SK-N-SH treated with all-trans-retinoic acid at 6 μM for 48 hours (cell line): ENCODE results near the gene SLC22A8.

Source experiments
- ATAC-seq: fragments of 200-7000 bp; cut with Tn5 transposase; 3 replicates; pipeline ENCODE4 v1.9.1; 2020; ENCODE audit warnings: mild to moderate bottlenecking, moderate library complexity
- ARNTL ChIP-seq: fragments of 450-650 bp; formaldehyde crosslinking; IDR thresholded peaks from 2 replicates; pipeline ENCODE4 v1.5.0; 2020; ENCODE audit warnings: low read depth, mild to moderate bottlenecking, moderate library complexity, borderline replicate concordance
- BACH2 ChIP-seq: fragments of 250-450 bp; sonication (Bioruptor Pico); IDR thresholded peaks from 2 replicates; pipeline ENCODE4 v1.9.0; 2021; ENCODE audit warnings: mild to moderate bottlenecking, borderline replicate concordance
- CREB5 ChIP-seq: fragments of 250-450 bp; sonication (Bioruptor Pico); IDR thresholded peaks from 2 replicates; pipeline ENCODE4 v1.5.1; 2020; ENCODE audit warnings: low read depth, mild to moderate bottlenecking, moderate library complexity
- CSDC2 ChIP-seq: fragments of 250-450 bp; sonication (Bioruptor Pico); IDR thresholded peaks from 2 replicates; pipeline ENCODE4 v1.5.0; 2020; ENCODE audit warnings: mild to moderate bottlenecking, moderate library complexity
- CSRNP3 ChIP-seq: fragments of 250-450 bp; sonication (Bioruptor Pico); IDR thresholded peaks from 2 replicates; pipeline ENCODE4 v1.5.1; 2021; ENCODE audit warnings: mild to moderate bottlenecking, moderate library complexity
- ESRRG ChIP-seq: fragments of 250-450 bp; sonication (Bioruptor Pico); IDR thresholded peaks from 2 replicates; pipeline ENCODE4 v1.6.1; 2021; ENCODE audit warnings: mild to moderate bottlenecking
- GLIS3 ChIP-seq: fragments of 250-450 bp; sonication (Bioruptor Pico); IDR thresholded peaks from 2 replicates; pipeline ENCODE4 v1.5.0; 2020; ENCODE audit warnings: mild to moderate bottlenecking, moderate library complexity
- ISL1 ChIP-seq: fragments of 250-450 bp; sonication (Bioruptor Pico); IDR thresholded peaks from 2 replicates; pipeline ENCODE4 v2.1.2; 2022; ENCODE audit warnings: mild to moderate bottlenecking, moderate library complexity
- OSR1 ChIP-seq: fragments of 250-450 bp; sonication (Bioruptor Pico); IDR thresholded peaks from 2 replicates; pipeline ENCODE4 v1.8.0; 2022; ENCODE audit warnings: moderate library complexity, mild to moderate bottlenecking, inconsistent platforms
- POU6F1 ChIP-seq: fragments of 250-450 bp; sonication (Bioruptor Pico); IDR thresholded peaks from 2 replicates; pipeline ENCODE4 v1.8.0; 2021; ENCODE audit warnings: low read depth, mild to moderate bottlenecking, moderate library complexity, borderline replicate concordance
- RARB ChIP-seq: fragments of 250-450 bp; sonication (Bioruptor Pico); IDR thresholded peaks from 2 replicates; pipeline ENCODE4 v1.8.0; 2021; ENCODE audit warnings: mild to moderate bottlenecking, moderate library complexity
- SNAI2 ChIP-seq: fragments of 250-450 bp; sonication (Bioruptor Pico); IDR thresholded peaks from 2 replicates; pipeline ENCODE4 v1.5.0; 2020; ENCODE audit warnings: mild to moderate bottlenecking, moderate library complexity
- TCF4 ChIP-seq: fragments of 250-450 bp; sonication (Bioruptor Pico); IDR thresholded peaks from 2 replicates; pipeline ENCODE4 v1.8.0; 2021; ENCODE audit warnings: mild to moderate bottlenecking, moderate library complexity, borderline replicate concordance
- TOX ChIP-seq: fragments of 250-450 bp; sonication (Bioruptor Pico); IDR thresholded peaks from 2 replicates; pipeline ENCODE4 v1.8.0; 2021; ENCODE audit warnings: mild to moderate bottlenecking, moderate library complexity, borderline replicate concordance
- TSHZ2 ChIP-seq: fragments of 250-450 bp; sonication (Bioruptor Pico); IDR thresholded peaks from 2 replicates; pipeline ENCODE4 v1.5.0; 2020; ENCODE audit warnings: mild to moderate bottlenecking, moderate library complexity
- ZFP3 ChIP-seq: fragments of 250-450 bp; sonication (Bioruptor Pico); IDR thresholded peaks from 2 replicates; pipeline ENCODE4 v1.5.0; 2020; ENCODE audit warnings: mild to moderate bottlenecking, moderate library complexity
- ZFP30 ChIP-seq: fragments of 450-650 bp; formaldehyde crosslinking; IDR thresholded peaks from 2 replicates; pipeline ENCODE4 v1.5.0; 2022; ENCODE audit warnings: mild to moderate bottlenecking, moderate library complexity
- ZNF565 ChIP-seq: fragments of 450-650 bp; formaldehyde crosslinking; conservative IDR thresholded peaks from 2 replicates; pipeline ENCODE4 v1.5.0; 2020; ENCODE audit warnings: low read depth, mild to moderate bottlenecking, moderate library complexity
- ZNF70 ChIP-seq: fragments of 450-650 bp; formaldehyde crosslinking; IDR thresholded peaks from 2 replicates; pipeline ENCODE4 v1.5.0; 2020; ENCODE audit warnings: mild to moderate bottlenecking, moderate library complexity
- ZNF8 ChIP-seq: fragments of 450-650 bp; formaldehyde crosslinking; IDR thresholded peaks from 2 replicates; pipeline ENCODE4 v1.5.0; 2020; ENCODE audit warnings: mild to moderate bottlenecking, moderate library complexity

The SLC22A8 gene

GRCh38 chr11:63012430-63012829 lies 3.2 kb downstream of the SLC22A8 start:
- no peak for ATAC-seq
- no peak for TF ChIP-seq CSDC2
- TF ChIP-seq POU6F1, result no peak
- TF ChIP-seq OSR1, result no peak
- TF ChIP-seq CREB5 (CRISPR knock-in tag), result no peak
- no peak for TF ChIP-seq ZFP3
- TF ChIP-seq TSHZ2 (CRISPR knock-in tag), result no peak
- no peak for TF ChIP-seq CSRNP3 (CRISPR knock-in tag)
- no peak for TF ChIP-seq ZFP30
- no peak for TF ChIP-seq TOX (CRISPR knock-in tag)
- TF ChIP-seq ZNF8 (CRISPR knock-in tag), result no peak
- no peak for TF ChIP-seq ESRRG (CRISPR knock-in tag)
- no peak for TF ChIP-seq ISL1 (CRISPR knock-in tag)

- ATAC-seq, result no peak
- TF ChIP-seq CSRNP3 (CRISPR knock-in tag) (no peak), RARB (CRISPR knock-in tag) (no peak), ZFP3 (no peak), GLIS3 (no peak), ZNF70 (no peak), TSHZ2 (CRISPR knock-in tag) (no peak), ZNF565 (CRISPR knock-in tag) (no peak), ARNTL (CRISPR knock-in tag) (no peak), CREB5 (CRISPR knock-in tag) (no peak), TCF4 (CRISPR knock-in tag) (no peak), ZNF8 (CRISPR knock-in tag) (no peak), POU6F1 (no peak), SNAI2 (CRISPR knock-in tag) (no peak), ESRRG (CRISPR knock-in tag) (no peak), BACH2 (CRISPR knock-in tag) (no peak)
- TF ChIP-seq, all 23 proteins: peak for 0
Measured at GRCh38 chr11:63010934-63011439, 4.7 kb downstream of the SLC22A8 start.
